HG03442 (cell line): ENCODE results near the gene CEP70.
"Not testable (repeated sequence)": the region's sequence is repeated elsewhere in the genome, so short reads cannot be mapped to it uniquely, and the experiment has no call there.

Experiments
- ATAC-seq: cut with Tn5 transposase; IDR thresholded peaks from one replicate; pipeline ENCODE4 v1.9.1; 2021; ENCODE audit warnings: mild to moderate bottlenecking, moderate library complexity; ENCODE audit not compliant: unreplicated experiment

CEP70 gene

GRCh38 chr3:138513090-138513843 lies 80.8 kb downstream of the CEP70 start:
- ATAC-seq, result peak; percentile 91

GRCh38 chr3:138511945-138512344 lies 82.1 kb downstream of the CEP70 start:
- ATAC-seq, result no peak

DNA sequence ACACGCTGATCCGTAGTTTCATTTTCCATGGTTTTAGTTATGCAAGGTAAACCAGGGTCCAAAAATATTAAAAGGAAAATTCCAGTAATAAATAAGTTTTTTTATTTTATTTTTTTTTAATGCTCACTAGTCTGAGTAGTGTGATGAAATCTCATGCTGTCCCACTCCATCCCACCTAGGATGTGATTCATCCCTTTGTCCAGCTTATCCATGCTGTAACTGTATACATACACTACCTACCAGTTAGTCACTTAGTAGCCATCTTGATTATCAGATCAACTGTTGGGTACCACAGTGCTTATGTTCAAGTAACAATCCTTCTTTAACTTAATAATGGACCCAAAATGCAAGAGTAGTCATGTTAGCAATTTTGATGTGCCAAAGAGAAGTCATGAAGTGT lies 84.5 kb downstream of the CEP70 start:
- ATAC-seq, result no peak

DNA sequence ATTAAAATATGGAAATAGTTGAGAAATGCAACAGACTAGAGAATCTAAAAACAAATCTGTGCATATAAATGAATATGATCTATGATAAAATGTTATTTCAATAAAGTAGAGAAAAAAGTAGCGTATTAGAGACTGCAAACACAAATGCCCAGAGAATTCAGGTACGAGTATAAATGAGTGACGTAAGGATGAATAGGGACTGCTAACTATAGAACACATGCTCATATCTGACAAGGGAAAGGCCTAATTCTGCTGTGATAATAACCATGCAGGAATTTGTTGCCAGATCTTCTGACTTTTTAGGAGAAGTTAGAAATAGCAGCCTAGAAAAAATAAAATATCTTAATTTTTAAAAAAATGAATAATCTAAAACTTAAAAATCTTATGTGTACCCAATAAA lies 86.5 kb downstream of the CEP70 start:
- ATAC-seq, result no peak

- no peak for ATAC-seq
Observed at GRCh38 chr3:138498991-138499390, 95.1 kb downstream of the CEP70 start.

DNA sequence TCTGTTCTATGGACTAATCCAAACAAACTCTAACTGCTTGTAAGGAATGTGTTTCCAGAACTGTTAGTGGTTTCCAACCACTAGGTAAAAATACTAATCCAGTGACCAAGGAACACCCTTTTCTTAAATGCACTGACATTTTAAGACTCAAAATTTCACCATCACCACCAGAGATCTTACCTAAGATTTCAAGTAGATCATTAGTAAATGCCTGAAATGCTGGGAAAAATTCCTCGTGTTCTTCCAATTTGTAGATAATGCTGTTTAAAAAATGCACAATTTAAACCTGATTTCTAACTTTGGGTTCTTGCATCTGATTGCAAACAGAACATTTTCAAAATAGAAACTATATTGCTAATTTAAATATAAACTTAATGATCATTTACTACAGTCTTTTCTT lies 96.2 kb downstream of the CEP70 start:
- no peak for ATAC-seq

DNA sequence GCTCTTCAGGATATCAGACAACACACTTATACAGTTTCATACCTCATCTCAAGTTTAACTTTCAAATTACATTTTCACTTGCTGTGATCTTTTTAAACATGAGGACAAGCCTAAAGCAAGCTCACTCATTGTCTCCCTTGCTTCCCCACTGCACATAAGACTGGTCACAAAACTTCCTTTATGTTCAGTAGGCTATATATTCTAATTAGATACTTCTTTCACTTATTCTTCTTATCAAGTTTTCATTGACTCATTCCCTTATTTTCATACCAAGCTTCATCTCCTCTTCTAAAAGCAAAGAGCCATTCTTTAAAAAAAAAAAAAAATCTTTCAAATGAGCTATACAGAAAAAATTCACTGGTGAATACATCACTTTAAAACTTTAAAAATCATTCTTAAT lies 97.0 kb downstream of the CEP70 start:
- ATAC-seq, result no peak

GRCh38 chr3:138496436-138496835 lies 97.6 kb downstream of the CEP70 start:
- ATAC-seq, result no peak

DNA sequence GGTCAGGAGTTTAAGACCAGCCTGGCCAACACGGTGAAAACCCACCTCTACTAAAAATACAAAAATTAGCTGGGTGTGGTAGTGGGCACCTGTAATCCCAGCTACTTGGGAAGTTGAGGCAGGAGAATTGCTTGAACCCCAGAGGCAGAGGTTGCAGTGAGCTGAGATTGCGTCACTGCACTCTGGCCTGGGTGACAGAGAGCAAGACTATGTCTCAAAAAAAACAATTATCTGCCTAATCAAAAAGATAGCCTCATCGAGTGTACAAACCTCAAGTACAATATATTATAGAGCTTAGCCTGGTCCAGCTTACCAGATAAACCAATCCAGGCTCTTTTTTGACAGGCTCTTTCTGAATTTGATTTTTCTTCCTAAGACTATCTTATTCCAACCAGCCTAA lies 98.4 kb downstream of the CEP70 start:
- ATAC-seq, result not testable (repeated sequence)

DNA sequence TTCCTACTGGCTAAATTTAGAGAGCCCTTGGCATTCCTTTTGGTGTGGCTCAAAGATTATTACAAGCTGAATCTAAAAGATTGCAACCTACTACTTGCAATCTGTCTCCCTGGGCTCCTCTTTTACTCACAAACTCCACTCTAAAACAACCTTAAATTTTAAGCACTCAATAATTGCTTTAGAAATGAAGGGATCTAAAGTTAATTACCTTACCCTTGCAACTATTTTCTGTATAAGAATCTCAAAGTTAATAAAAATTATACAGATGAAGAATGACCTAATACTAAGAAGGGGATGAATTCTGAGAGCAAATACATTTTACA lies 99.5 kb downstream of the CEP70 start:
- no peak for ATAC-seq

GRCh38 chr3:138493804-138494606 lies 100.1 kb downstream of the CEP70 start:
- ATAC-seq, result no peak

DNA sequence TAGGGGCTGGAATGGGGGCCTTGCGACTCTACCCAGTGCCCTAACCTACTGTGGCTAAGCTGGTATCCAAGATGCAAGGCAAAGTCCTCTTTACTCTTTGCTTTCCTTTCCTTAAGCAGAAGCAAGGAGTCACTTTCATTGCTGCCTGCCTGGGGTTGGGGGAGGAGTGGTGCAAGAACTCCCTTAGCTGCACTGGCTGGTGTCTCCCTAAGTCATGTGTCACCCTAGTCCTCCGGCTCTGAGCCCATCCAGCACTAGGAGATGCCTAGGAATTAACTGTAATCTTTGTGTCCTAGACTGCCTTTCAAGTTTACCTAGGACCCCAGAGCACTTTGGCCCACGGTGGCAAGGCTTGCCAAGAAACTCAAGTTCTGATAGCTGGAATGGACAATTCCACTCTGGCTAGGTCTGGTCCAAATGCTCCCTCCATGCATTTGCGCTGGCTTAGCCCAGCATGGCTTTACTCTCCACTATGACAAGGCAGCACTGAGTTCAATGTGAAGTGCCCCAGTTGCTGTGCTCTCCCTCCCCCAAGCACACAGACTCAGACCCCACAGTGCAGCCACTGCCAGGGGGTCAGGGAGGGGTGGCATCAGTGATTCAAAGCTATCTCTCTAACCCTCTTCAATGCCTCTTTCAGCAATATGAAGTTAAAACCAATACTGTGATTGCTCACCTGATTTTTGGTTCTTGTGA lies 100.9 kb downstream of the CEP70 start:
- no peak for ATAC-seq

DNA sequence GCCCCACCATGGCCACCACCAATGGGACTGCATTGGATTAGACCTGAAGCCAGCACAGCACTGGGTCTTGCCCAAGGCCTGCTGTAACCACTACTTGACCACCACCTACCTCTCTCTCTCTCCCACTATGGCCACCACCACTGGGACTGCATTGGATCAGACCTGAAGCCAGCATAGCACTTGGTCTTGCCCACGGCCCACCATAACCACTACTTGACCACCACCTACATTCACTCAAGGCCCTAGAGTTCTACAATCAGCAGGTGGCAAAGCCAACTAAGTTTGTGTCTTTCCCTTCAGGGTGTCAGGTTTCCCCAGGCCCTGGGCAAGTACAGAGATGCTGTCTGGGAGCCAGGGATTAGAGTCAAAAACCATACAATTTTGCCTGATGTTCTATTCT lies 102.1 kb downstream of the CEP70 start:
- no peak for ATAC-seq

GRCh38 chr3:138486580-138486979 lies 107.5 kb downstream of the CEP70 start:
- ATAC-seq, result not testable (repeated sequence)

DNA sequence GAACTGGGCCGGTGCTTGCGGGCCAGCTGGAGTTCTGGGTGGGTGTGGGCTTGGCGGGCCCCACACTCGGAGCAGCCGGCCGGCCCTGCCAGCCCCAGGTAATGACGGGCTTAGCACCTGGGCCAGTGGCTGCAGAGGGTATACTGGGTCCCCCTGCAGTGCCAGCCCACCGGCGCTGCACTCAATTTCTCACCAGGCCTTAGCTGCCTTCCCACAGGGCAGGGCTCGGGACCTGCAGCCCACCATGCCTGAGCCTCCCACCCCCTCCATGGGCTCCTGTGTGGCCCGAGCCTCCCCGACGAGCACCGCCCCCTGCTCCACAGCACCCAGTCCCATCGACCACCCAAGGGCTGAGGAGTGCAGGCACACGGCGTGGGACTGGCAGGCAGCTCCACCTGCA lies 109.4 kb downstream of the CEP70 start:
- not testable (repeated sequence) for ATAC-seq

DNA sequence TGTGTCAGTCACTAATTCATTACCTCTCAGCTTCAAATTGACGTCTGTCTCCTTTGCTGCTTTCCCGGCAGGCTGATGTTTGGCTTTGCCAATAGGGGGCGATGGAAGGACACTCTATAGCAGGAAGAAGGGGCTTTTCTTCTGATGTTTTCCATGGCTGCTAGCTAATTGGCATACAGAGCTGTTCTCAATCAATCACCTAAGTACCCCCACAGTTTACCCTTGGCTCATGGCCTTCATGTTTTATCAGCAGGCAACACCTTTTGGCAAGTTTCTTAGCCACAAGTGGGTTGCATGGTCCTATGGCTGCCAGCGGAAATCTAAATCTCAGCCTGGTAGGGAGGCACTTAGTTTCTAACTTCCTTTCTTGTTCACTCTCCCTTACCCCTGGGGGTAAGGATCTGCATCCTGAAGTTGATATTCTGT lies 114.6 kb downstream of the CEP70 start:
- no peak for ATAC-seq

DNA sequence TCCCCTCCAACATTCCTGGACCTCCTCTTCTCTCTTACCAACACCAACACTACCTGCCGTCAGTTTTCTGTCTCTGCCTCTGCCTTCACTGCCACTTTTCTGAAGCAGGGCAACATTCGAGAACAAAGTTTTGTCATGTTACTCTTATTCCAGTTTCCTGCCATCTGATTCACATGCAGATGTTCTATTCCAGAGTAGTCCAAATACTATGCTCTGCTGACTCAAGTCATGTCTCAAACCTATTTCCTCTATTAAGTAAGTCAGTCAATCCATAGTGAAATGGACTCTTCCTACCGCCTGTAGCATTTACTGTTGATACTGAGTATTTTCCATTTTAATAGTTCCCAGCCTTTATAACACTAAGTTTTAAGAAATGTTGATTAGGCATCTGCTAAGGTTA lies 116.3 kb downstream of the CEP70 start:
- ATAC-seq, result no peak

DNA sequence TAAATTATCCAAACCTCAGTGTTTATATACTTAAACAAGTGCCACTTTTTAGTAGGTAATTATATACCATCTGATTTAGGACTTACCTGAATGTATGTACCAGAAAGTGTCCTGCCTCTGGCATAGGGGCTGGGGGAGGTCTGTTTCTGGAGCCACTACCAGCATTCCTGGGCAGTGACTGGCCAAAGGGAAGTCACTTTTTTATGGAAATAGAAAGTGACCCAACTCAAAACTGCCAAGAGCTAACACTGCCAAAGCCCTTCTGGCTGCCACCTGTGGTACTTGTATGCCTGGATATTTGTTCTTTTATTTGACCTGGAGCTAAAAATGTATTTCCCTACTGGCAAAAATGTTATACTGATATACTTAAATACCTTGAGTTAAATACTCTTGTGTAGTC lies 116.9 kb downstream of the CEP70 start:
- no peak for ATAC-seq

- ATAC-seq, result no peak
Observed at GRCh38 chr3:138476526-138476925, 117.5 kb downstream of the CEP70 start.

- no peak for ATAC-seq
Observed at GRCh38 chr3:138474163-138474562, 119.9 kb downstream of the CEP70 start.

DNA sequence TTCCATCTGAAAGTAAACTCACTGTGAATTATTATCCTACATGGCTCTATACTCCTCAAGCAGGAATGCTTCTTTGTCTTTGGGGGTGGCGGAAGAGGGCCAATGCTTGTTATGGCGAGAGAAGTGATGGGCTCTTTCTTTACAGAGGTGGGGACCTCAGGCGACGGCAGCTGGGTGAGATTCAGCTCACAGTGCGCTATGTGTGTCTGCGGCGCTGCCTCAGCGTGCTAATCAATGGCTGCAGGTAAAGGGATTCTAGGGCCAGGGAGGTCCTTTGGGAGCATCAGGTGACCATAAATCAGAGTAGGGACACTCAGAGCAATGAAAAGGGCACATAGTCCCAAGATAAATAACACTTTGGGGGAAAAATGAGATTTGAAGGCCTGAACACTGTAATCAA lies 120.7 kb downstream of the CEP70 start:
- no peak for ATAC-seq
